ENCODE data around the gene PHC3. TPM values are rescaled to one million over a fixed set of nuclear protein-coding genes. Genes with fewer than 3 reads are reported as not detected.

PHC3 gene
- total and polyA plus RNA-seq, 2 experiments from 2014 or later = 36.6 to 39.8 TPM

GRCh38 chr3:170225166-170225565, 43.6 kb upstream of the PHC3 start:
- TF ChIP-seq EZH2phosphoT487 (IDR thresholded peaks at IDR 0.05; ENCODE audit: low read depth, severe bottlenecking, unreplicated experiment) (no peak), EZH2 (IDR thresholded peaks at IDR 0.05; ENCODE audit: borderline replicate concordance) (no peak), CTCF (IDR thresholded peaks at IDR 0.05; ENCODE audit: poor library complexity) (no peak)
- Histone ChIP-seq H3K9me2 (replicated peaks; ENCODE audit: insufficient read depth) (no peaks in the 10 kb centered on the region), H3K4me2 (peak overlapping the region; percentile 85), H4K20me1 (ENCODE audit: insufficient read depth, poor library complexity, severe bottlenecking) (peaks cover 15% of the 10 kb centered on the region), H3K27ac (no peak overlapping the region), H3K79me2 (peaks cover 76% of the 10 kb centered on the region), H3K4me3 (no peak overlapping the region), H2AFZ (no peak overlapping the region), H3K36me3 (replicated peaks; ENCODE audit: insufficient read depth, low read depth) (no peaks in the 10 kb centered on the region), H3K4me1 (ENCODE audit: insufficient read depth) (peaks cover 27% of the 10 kb centered on the region), H3K27me3 (no peaks in the 10 kb centered on the region), H3K9me3 (ENCODE audit: low read depth) (no peaks in the 10 kb centered on the region)
- WGBS (ENCODE audit: low lambda C conversion rate, missing lambda C conversion rate) = 47% methylated on average over 1 of the region's 1 CpG
- no peak for DNase-seq (ENCODE audit: low spot score)

- Histone ChIP-seq H4K20me1 (ENCODE audit: insufficient read depth, poor library complexity, severe bottlenecking) (peaks cover 13% of the 10 kb centered on the region), H3K79me2 (peaks cover 53% of the 10 kb centered on the region), H3K27me3 (no peaks in the 10 kb centered on the region), H2AFZ (peak overlapping the region; percentile 74), H3K9me3 (ENCODE audit: low read depth) (no peaks in the 10 kb centered on the region), H3K9me2 (replicated peaks; ENCODE audit: insufficient read depth) (no peaks in the 10 kb centered on the region), H3K4me2 (peak overlapping the region; percentile 85), H3K36me3 (replicated peaks; ENCODE audit: insufficient read depth, low read depth) (no peaks in the 10 kb centered on the region), H3K4me1 (ENCODE audit: insufficient read depth) (peaks cover 22% of the 10 kb centered on the region), H3K27ac (peak overlapping the region; percentile 95), H3K4me3 (peak overlapping the region; percentile 65)
- DNase-seq (ENCODE audit: low spot score) = peak; percentile 63
- 1% methylated on average over 30 of the region's 42 CpGs for WGBS (ENCODE audit: low lambda C conversion rate, missing lambda C conversion rate)
- no peak for TF ChIP-seq CTCF (IDR thresholded peaks at IDR 0.05; ENCODE audit: poor library complexity)
- no peak for TF ChIP-seq EZH2 (IDR thresholded peaks at IDR 0.05; ENCODE audit: borderline replicate concordance)
- no peak for TF ChIP-seq EZH2phosphoT487 (IDR thresholded peaks at IDR 0.05; ENCODE audit: low read depth, severe bottlenecking, unreplicated experiment)
These were observed 41.4 kb upstream of the PHC3 start for GRCh38 chr3:170222647-170223541.

GRCh38 chr3:170221924-170222646, 40.6 kb upstream of the PHC3 start, which contains the start of gene PRKCI:
TSS of gene PRKCI (plus strand) at chr3:170222424. CDS start at chr3:170222670, 246 bp downstream.
- H3K27me3 ChIP-seq = no peaks in the 10 kb centered on the region
- under 1% methylated on average over 59 of the region's 60 CpGs for WGBS (ENCODE audit: low lambda C conversion rate, missing lambda C conversion rate)

More at GRCh38 chr3:170221924-170222646, 40.6 kb upstream of the PHC3 start, which contains the start of gene PRKCI:
- no peak for TF ChIP-seq EZH2phosphoT487 (IDR thresholded peaks at IDR 0.05; ENCODE audit: low read depth, severe bottlenecking, unreplicated experiment)
- no peak for TF ChIP-seq EZH2 (IDR thresholded peaks at IDR 0.05; ENCODE audit: borderline replicate concordance)
- no peak for TF ChIP-seq CTCF (IDR thresholded peaks at IDR 0.05; ENCODE audit: poor library complexity)
- DNase-seq (ENCODE audit: low spot score) = peak; percentile 98
- H3K4me1 ChIP-seq (ENCODE audit: insufficient read depth) = peaks cover 15% of the 10 kb centered on the region
- peaks cover 6% of the 10 kb centered on the region for H4K20me1 ChIP-seq (ENCODE audit: insufficient read depth, poor library complexity, severe bottlenecking)
- H3K9me3 ChIP-seq (ENCODE audit: low read depth) = no peaks in the 10 kb centered on the region
- peak within 1 kb of the TSS; percentile 95 for H3K27ac ChIP-seq
- H3K9me2 ChIP-seq (replicated peaks; ENCODE audit: insufficient read depth) = no peaks in the 10 kb centered on the region
- peaks cover 45% of the 10 kb centered on the region for H3K79me2 ChIP-seq
- peak within 1 kb of the TSS; percentile 65 for H3K4me3 ChIP-seq
- H3K36me3 ChIP-seq (replicated peaks; ENCODE audit: insufficient read depth, low read depth) = no peaks in the 10 kb centered on the region
- H3K4me2 ChIP-seq = peak within 1 kb of the TSS; percentile 85
- H2AFZ ChIP-seq = peak within 1 kb of the TSS; percentile 74

All from hepatocyte (in vitro differentiated cells).